Fibroblast of lung (primary cell): ENCODE results near the gene CCDC30.

Source experiments
- EZH2 ChIP-seq: IDR thresholded peaks from 2 replicates; pipeline ENCODE4 v1.5.1; 2012; ENCODE audit warnings: low read length, control low read depth, mild to moderate bottlenecking; ENCODE audit errors: missing control alignments
- TF ChIP-seq, protein P1 (sequence below), 2 donors: IDR thresholded peaks in 1 of 2; conservative IDR thresholded peaks in 1 of 2; 1 replicate in 1 of 2; 2 replicates in 1 of 2; pipeline ENCODE4 v1.5.1; 2011 to 2012; ENCODE audit warnings: low read length in 2 of 2, control low read depth in 1 of 2, inconsistent platforms in 1 of 2, low read depth in 1 of 2, mild to moderate bottlenecking in 1 of 2

DNA sequence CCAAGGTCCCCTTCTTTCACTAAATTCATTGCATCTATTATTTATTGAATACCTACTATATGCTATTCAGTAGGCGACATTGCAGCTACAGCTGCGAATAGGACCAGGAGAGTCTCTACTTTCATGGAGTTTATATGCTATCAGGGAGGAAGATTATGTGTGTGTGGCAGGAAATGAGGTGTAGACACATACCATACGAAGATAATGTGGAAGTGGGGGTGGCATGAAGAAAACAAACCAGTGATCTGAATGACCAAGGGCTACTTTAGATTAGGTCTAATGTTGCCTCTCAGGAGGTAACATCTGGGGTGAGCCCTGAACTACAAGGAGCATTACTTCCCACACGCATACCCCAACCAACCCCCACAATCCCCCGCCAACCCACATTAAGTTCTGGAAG, 194.1 kb downstream of the CCDC30 start:
- TF ChIP-seq, protein P1, sequence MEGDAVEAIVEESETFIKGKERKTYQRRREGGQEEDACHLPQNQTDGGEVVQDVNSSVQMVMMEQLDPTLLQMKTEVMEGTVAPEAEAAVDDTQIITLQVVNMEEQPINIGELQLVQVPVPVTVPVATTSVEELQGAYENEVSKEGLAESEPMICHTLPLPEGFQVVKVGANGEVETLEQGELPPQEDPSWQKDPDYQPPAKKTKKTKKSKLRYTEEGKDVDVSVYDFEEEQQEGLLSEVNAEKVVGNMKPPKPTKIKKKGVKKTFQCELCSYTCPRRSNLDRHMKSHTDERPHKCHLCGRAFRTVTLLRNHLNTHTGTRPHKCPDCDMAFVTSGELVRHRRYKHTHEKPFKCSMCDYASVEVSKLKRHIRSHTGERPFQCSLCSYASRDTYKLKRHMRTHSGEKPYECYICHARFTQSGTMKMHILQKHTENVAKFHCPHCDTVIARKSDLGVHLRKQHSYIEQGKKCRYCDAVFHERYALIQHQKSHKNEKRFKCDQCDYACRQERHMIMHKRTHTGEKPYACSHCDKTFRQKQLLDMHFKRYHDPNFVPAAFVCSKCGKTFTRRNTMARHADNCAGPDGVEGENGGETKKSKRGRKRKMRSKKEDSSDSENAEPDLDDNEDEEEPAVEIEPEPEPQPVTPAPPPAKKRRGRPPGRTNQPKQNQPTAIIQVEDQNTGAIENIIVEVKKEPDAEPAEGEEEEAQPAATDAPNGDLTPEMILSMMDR (conservative IDR thresholded peaks at IDR 0.05 in 1 of 2, IDR thresholded peaks at IDR 0.05 in 1 of 2; ENCODE audit: low read depth in 1 of 2, low read length in 2 of 2), result no peak
- no peak for TF ChIP-seq EZH2
